Progenitor cell of endocrine pancreas (in vitro differentiated cells): Measurements from ENCODE around the gene CNOT6. TPM values are rescaled to one million over a fixed set of nuclear protein-coding genes. Genes with fewer than 3 reads are reported as not detected.
"Not testable (repeated sequence)": the region's sequence is repeated elsewhere in the genome, so short reads cannot be mapped to it uniquely, and the experiment has no call there.

ENCODE experiments used
- DNase-seq: peaks from one replicate; pipeline ENCODE4 v3.0.0; 2021; ENCODE audit warnings: low spot score; ENCODE audit not compliant: unreplicated experiment
- H3K27ac Mint-ChIP-seq: 2 replicates; pipeline ENCODE4 v1.8.0; 2021; ENCODE audit warnings: mild to moderate bottlenecking, moderate library complexity, mixed read lengths
- H3K27me3 Mint-ChIP-seq: 2 replicates; pipeline ENCODE4 v1.8.0; 2021; ENCODE audit warnings: mixed read lengths
- H3K36me3 Mint-ChIP-seq: 2 replicates; pipeline ENCODE4 v1.8.0; 2022; ENCODE audit warnings: mixed read lengths; ENCODE audit not compliant: insufficient read depth
- H3K4me1 Mint-ChIP-seq: 2 replicates; pipeline ENCODE4 v1.8.0; 2021; ENCODE audit warnings: low read depth, mixed read lengths
- H3K4me3 Mint-ChIP-seq: 2 replicates; pipeline ENCODE4 v1.8.0; 2021; ENCODE audit warnings: low read depth, mild to moderate bottlenecking, moderate library complexity, mixed read lengths
- H3K9me3 Mint-ChIP-seq: 2 replicates; pipeline ENCODE4 v1.8.0; 2021; ENCODE audit warnings: low read depth, mixed read lengths
- total RNA-seq: library from RNA; stranded (reverse); gene quantifications from 2 replicates; pipeline ENCODE4 v1.2.1, GENCODE V29; 2021
- TF ChIP-seq, protein P1 (sequence below): fragments of 200-600 bp; sonication (generic); IDR thresholded peaks from one replicate; pipeline ENCODE4 v1.5.0; 2021; ENCODE audit warnings: antibody characterized with exemption, mild to moderate bottlenecking; ENCODE audit not compliant: unreplicated experiment

CNOT6 gene
- total RNA-seq, 1 donor from 2014 or later, result 70.4 TPM

DNA sequence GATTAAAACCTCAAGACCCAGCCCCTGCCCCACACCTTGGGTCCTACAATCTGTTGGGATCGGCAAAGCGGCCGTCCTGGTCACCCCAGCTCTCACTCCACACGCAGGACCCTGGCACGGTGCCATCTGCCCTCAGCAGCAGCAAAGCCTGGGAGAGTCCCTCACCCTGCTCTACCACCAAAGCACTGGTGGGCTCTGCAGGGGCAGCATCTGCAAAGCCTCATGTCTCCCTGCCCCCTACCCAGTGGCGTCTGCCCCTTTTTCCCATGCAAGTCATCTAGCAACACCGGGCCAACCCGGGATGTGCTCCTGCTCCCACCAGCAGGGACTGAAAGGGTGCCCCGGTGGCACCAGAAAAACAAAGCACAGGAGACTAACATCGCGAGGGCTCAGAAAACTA lies 19.6 kb upstream of the CNOT6 start:
- TF ChIP-seq, protein P1, sequence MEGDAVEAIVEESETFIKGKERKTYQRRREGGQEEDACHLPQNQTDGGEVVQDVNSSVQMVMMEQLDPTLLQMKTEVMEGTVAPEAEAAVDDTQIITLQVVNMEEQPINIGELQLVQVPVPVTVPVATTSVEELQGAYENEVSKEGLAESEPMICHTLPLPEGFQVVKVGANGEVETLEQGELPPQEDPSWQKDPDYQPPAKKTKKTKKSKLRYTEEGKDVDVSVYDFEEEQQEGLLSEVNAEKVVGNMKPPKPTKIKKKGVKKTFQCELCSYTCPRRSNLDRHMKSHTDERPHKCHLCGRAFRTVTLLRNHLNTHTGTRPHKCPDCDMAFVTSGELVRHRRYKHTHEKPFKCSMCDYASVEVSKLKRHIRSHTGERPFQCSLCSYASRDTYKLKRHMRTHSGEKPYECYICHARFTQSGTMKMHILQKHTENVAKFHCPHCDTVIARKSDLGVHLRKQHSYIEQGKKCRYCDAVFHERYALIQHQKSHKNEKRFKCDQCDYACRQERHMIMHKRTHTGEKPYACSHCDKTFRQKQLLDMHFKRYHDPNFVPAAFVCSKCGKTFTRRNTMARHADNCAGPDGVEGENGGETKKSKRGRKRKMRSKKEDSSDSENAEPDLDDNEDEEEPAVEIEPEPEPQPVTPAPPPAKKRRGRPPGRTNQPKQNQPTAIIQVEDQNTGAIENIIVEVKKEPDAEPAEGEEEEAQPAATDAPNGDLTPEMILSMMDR, result no peak
- DNase-seq, result no peak
- no peaks in the 10 kb centered on the region for H3K36me3 Mint-ChIP-seq
- no peak overlapping the region for H3K27ac Mint-ChIP-seq
- no peaks in the 10 kb centered on the region for H3K4me1 Mint-ChIP-seq
- H3K27me3 Mint-ChIP-seq, result peaks cover 24% of the 10 kb centered on the region
- H3K4me3 Mint-ChIP-seq, result no peak overlapping the region
- no peaks in the 10 kb centered on the region for H3K9me3 Mint-ChIP-seq

GRCh38 chr5:180475969-180476524 lies 18.1 kb upstream of the CNOT6 start:
- H3K9me3 Mint-ChIP-seq, H3K4me3 Mint-ChIP-seq, H3K27ac Mint-ChIP-seq, H3K4me1 Mint-ChIP-seq, H3K36me3 Mint-ChIP-seq, DNase-seq: not testable (repeated sequence)
- peaks cover 13% of the 10 kb centered on the region for H3K27me3 Mint-ChIP-seq

- H3K36me3 Mint-ChIP-seq, result no peaks in the 10 kb centered on the region
- TF ChIP-seq, protein P1, result no peak
- H3K4me3 Mint-ChIP-seq, result no peak overlapping the region
- H3K27ac Mint-ChIP-seq, result no peak overlapping the region
- H3K27me3 Mint-ChIP-seq, result no peaks in the 10 kb centered on the region
- no peaks in the 10 kb centered on the region for H3K9me3 Mint-ChIP-seq
- no peak for DNase-seq
- peaks cover 6% of the 10 kb centered on the region for H3K4me1 Mint-ChIP-seq
Measured at GRCh38 chr5:180484813-180485212, 9.4 kb upstream of the CNOT6 start.

DNA sequence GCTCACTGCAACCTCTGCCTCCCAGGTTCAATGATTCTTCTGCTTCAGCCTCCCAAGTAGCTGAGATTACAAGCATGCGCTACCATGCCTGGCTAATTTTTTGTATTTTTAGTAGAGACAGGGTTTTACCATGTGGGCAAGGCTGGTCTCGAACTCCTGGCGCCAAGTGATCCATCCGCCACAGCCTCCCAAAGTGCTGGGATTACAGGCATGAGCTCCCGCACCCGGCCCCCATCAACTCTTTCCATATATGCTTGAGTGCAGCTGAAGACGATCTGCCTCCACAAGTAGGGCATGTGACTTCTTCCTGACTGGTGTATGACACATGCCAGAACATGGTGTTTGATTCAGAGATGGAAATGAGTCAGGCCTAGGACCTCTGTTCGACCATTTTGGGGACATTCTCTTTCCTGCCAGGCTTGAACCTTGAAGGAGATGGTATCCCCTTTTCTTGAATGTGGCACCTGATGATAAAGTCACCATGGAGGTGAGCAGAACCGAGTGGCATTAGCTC lies 7.5 kb upstream of the CNOT6 start:
- no peak overlapping the region for H3K27ac Mint-ChIP-seq
- DNase-seq, result no peak
- no peaks in the 10 kb centered on the region for H3K27me3 Mint-ChIP-seq
- H3K4me3 Mint-ChIP-seq, result no peak overlapping the region
- H3K4me1 Mint-ChIP-seq, result peaks cover 6% of the 10 kb centered on the region
- no peaks in the 10 kb centered on the region for H3K9me3 Mint-ChIP-seq
- TF ChIP-seq, protein P1, result no peak
- no peaks in the 10 kb centered on the region for H3K36me3 Mint-ChIP-seq

GRCh38 chr5:180487556-180487955 lies 6.6 kb upstream of the CNOT6 start:
- no peak overlapping the region for H3K4me3 Mint-ChIP-seq
- no peaks in the 10 kb centered on the region for H3K27me3 Mint-ChIP-seq
- peaks cover 1% of the 10 kb centered on the region for H3K36me3 Mint-ChIP-seq
- no peak for DNase-seq
- TF ChIP-seq, protein P1, result no peak
- no peaks in the 10 kb centered on the region for H3K9me3 Mint-ChIP-seq
- H3K27ac Mint-ChIP-seq, result no peak overlapping the region
- peaks cover 6% of the 10 kb centered on the region for H3K4me1 Mint-ChIP-seq

DNA sequence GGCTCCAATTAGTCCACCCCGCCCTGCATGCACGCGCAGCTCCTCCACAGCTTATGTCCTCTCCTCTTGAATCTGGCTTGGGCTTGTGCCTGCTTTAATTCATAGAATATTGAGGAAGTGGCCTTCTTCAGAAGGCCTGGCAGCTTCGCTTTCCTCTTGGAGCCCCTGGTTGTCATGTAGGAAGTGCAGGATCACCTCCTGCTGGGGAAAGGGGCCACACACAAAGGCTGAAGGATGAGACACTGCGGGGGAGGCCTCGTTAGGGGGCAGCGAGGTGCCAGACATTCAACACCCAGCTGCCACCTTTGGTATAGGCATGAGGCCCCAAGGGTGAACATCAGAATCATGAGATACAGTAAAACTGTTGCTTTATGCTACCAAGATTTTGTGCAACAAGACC lies 2.7 kb upstream of the CNOT6 start:
- H3K9me3 Mint-ChIP-seq, result no peaks in the 10 kb centered on the region
- no peak overlapping the region for H3K27ac Mint-ChIP-seq
- no peak for DNase-seq
- H3K4me1 Mint-ChIP-seq, result peaks cover 9% of the 10 kb centered on the region
- no peak overlapping the region for H3K4me3 Mint-ChIP-seq
- TF ChIP-seq, protein P1, result no peak
- H3K36me3 Mint-ChIP-seq, result peaks cover 3% of the 10 kb centered on the region
- H3K27me3 Mint-ChIP-seq, result no peaks in the 10 kb centered on the region
